Vagina (tissue), 2 donors: Measurements from ENCODE around the gene ESRRA. TPM values are rescaled to one million over a fixed set of nuclear protein-coding genes. Genes with fewer than 3 reads are reported as not detected.

Experiments
- DNase-seq, 2 donors: peaks; one replicate each; pipeline ENCODE4 v3.0.0-alpha.2; 2017; ENCODE audit errors: extremely low spot score in 2 of 2
- H3K27ac ChIP-seq: fragments of 200-600 bp; sonication (generic); one replicate; pipeline ENCODE4 v1.5.1; 2019
- H3K27me3 ChIP-seq: fragments of 200-600 bp; sonication (generic); one replicate; pipeline ENCODE4 v1.5.1; 2019
- H3K36me3 ChIP-seq, 2 donors: fragments of 200-600 bp; sonication (generic); one replicate each; pipeline ENCODE4 v1.5.1; 2017 to 2019
- H3K4me1 ChIP-seq: fragments of 200-600 bp; sonication (generic); one replicate; pipeline ENCODE4 v1.5.1; 2019
- H3K4me3 ChIP-seq, 2 donors: fragments of 200-600 bp; sonication (generic); 1 replicate in 1 of 2; 2 replicates in 1 of 2; pipeline ENCODE4 v1.5.1; 2016 to 2019
- H3K9me3 ChIP-seq: fragments of 200-600 bp; sonication (generic); one replicate; pipeline ENCODE4 v1.5.1; 2019
- POLR2A ChIP-seq, 2 donors: fragments of 450-650 bp; IDR thresholded peaks; one replicate each; pipeline ENCODE4 v1.6.1; 2017; ENCODE audit warnings: antibody characterized with exemption in 2 of 2, mild to moderate bottlenecking in 2 of 2, moderate library complexity in 2 of 2
- POLR2AphosphoS5 ChIP-seq, 2 donors: sonication (generic); formaldehyde crosslinking; IDR thresholded peaks; one replicate each; pipeline ENCODE4 v1.9.0; 2017; ENCODE audit warnings: antibody characterized with exemption in 2 of 2, mild to moderate bottlenecking in 2 of 2, low read depth in 1 of 2; ENCODE audit not compliant: insufficient read depth in 1 of 2
- intact Hi-C: fragments of 100-400 bp; cut with DNase I; formaldehyde crosslinking; loops from one replicate; pipeline ENCODE4 v1.15.1; 2023
- total RNA-seq: library from RNA; depleted of rRNA; stranded (reverse); fragments of >200 nt; gene quantifications from one replicate; pipeline ENCODE4 v1.2.3, GENCODE V29; 2016
- TF ChIP-seq, protein P1 (sequence below), 3 experiments: fragments of 450-650 bp in 2 of 3; fragments of 200-600 bp in 1 of 3; sonication (generic) in 1 of 3; IDR thresholded peaks; one replicate each; pipeline ENCODE4 v1.5.1; 2017 to 2019; ENCODE audit warnings: antibody characterized with exemption in 3 of 3, mild to moderate bottlenecking in 2 of 3, moderate library complexity in 2 of 3

ESRRA gene
- total RNA-seq, 1 donor from 2014 or later: 44.4 TPM

DNA sequence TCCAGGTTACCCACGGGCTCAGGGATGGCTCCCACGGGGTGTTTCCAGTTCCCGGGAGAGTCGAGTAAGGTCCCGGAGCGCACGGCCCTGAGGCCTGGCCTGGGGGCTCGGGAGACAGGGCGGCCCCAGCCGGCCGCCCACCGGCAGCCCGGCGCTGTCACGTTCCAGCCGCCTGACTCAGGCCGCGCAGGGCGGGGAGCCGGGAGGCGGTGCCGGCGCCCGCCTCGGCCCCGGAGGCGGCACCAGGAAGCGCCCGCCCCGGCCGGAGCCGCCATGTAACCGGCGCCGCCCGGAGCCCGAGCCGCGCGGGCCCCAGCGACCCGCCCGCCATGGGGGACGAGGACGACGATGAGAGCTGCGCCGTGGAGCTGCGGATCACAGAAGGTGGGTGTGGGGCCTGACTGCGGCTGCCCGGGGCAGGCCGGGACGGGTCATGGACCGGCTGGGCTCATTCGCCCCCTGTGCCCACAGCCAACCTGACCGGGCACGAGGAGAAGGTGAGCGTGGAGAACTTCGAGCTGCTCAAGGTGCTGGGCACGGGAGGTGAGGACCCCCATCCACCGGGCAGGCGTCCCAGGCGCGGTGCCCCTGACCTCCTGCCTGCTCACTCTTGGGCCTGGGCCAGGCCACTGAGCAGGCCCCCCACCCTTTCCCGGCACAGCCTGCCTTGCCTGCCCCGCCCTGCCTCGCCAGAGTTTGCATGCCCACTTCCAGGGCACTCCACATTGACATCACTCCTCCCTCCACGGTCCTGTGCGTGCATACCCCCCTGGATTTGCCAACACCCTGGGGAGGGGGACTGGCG, 53.8 kb downstream of the ESRRA start, which contains the start of gene RPS6KA4:
TSS of gene RPS6KA4 (plus strand) at position 256 of the 805 bp plus-strand sequence. CDS start at position 330, 74 bp downstream.
- peak within 1 kb of the TSS; percentile 91 for H3K27ac ChIP-seq
- DNase-seq: no peak
- intact Hi-C loops: no loop called here
- H3K9me3 ChIP-seq: no peaks in the 10 kb centered on the region
- peaks cover 0 to 33% of the 10 kb centered on the region in 2 donors for H3K36me3 ChIP-seq
- no peaks in the 10 kb centered on the region for H3K27me3 ChIP-seq
- peaks cover 42% of the 10 kb centered on the region for H3K4me1 ChIP-seq
- H3K4me3 ChIP-seq: peak within 1 kb of the TSS; percentile 70 to 94
- TF ChIP-seq POLR2AphosphoS5 (IDR thresholded peaks at IDR 0.05; ENCODE audit: insufficient read depth in 1 of 2, low read depth in 1 of 2): peak in 1 of 2 donors; percentile 64
- TF ChIP-seq POLR2A (IDR thresholded peaks at IDR 0.05): peak in 1 of 2 donors; percentile 12
- TF ChIP-seq, protein P1, sequence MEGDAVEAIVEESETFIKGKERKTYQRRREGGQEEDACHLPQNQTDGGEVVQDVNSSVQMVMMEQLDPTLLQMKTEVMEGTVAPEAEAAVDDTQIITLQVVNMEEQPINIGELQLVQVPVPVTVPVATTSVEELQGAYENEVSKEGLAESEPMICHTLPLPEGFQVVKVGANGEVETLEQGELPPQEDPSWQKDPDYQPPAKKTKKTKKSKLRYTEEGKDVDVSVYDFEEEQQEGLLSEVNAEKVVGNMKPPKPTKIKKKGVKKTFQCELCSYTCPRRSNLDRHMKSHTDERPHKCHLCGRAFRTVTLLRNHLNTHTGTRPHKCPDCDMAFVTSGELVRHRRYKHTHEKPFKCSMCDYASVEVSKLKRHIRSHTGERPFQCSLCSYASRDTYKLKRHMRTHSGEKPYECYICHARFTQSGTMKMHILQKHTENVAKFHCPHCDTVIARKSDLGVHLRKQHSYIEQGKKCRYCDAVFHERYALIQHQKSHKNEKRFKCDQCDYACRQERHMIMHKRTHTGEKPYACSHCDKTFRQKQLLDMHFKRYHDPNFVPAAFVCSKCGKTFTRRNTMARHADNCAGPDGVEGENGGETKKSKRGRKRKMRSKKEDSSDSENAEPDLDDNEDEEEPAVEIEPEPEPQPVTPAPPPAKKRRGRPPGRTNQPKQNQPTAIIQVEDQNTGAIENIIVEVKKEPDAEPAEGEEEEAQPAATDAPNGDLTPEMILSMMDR (IDR thresholded peaks at IDR 0.05): no peak

DNA sequence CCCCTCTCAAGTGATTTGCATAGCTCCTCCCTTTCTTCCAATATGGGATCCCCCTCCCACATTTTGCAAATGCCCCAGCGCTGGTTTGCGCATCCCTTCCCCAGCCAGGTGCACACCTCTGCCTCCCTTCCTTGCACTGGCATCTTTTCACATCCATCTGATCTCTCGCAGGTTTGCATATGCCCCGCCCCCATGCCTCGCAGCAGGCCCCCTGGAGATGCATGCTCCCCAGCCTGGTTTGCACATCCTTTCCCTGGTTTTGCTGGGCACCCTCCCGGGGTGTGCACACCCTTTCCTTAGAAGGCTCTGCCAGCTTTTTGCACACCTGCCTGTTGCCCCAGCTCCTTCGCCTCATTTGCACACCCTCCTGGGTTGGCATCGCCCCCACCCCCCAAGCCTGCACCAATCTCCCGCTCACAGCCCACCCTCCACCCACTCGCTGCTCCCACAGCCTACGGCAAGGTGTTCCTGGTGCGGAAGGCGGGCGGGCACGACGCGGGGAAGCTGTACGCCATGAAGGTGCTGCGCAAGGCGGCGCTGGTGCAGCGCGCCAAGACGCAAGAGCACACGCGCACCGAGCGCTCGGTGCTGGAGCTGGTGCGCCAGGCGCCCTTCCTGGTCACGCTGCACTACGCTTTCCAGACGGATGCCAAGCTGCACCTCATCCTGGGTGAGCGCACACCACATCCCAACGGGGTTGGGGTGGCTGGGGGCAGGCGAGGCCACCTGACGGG, 54.6 kb downstream of the ESRRA start:
- Histone ChIP-seq H3K9me3 (no peaks in the 10 kb centered on the region), H3K27me3 (no peaks in the 10 kb centered on the region), H3K27ac (peak overlapping the region; percentile 91), H3K36me3 (peaks cover 0 to 37% of the 10 kb centered on the region in 2 donors), H3K4me3 (peak overlapping the region; percentile 70 to 94), H3K4me1 (peaks cover 39% of the 10 kb centered on the region)
- TF ChIP-seq, protein P1 (IDR thresholded peaks at IDR 0.05): no peak
- TF ChIP-seq POLR2AphosphoS5 (IDR thresholded peaks at IDR 0.05; ENCODE audit: insufficient read depth in 1 of 2, low read depth in 1 of 2) (no peak), POLR2A (IDR thresholded peaks at IDR 0.05) (no peak)
- intact Hi-C loops: no loop called here
- no peak for DNase-seq

DNA sequence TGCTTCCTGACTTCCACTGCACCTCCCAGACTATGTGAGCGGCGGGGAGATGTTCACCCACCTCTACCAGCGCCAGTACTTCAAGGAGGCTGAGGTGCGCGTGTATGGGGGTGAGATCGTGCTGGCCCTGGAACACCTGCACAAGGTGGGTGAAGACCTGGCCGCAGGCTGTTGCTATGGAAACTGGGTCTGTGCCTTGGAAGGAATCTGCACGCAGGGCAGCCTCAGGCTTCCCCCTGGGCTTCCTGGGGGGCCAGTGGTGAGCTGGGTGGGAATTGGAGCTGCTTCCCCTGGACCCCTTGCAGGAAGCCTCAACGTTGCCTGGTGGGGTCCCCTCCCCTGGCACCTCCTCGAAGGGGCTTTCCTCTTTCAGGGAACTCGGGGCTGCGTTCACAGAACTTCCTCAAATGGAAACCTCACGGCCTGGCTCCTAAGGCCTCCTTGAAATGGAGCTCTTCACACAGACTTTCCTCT, 55.2 kb downstream of the ESRRA start:
- Histone ChIP-seq H3K4me3 (no peak overlapping the region), H3K4me1 (peaks cover 32% of the 10 kb centered on the region)
- TF ChIP-seq POLR2AphosphoS5 (IDR thresholded peaks at IDR 0.05; ENCODE audit: insufficient read depth in 1 of 2, low read depth in 1 of 2) (no peak), POLR2A (IDR thresholded peaks at IDR 0.05) (no peak)
- TF ChIP-seq, protein P1 (IDR thresholded peaks at IDR 0.05): no peak

DNA sequence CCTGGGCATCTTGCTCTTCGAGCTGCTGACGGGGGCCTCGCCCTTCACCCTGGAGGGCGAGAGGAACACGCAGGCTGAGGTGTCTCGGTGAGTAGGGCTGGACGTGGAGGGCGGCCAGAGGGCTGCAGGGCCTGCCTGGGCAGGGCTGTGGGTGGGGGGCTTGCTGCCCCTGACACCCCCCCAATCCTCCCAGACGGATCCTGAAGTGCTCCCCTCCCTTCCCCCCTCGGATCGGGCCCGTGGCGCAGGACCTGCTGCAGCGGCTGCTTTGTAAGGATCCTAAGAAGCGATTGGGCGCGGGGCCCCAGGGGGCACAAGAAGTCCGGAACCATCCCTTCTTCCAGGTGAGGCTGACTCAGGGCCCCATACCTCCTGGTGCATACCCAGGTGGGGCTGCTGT, 56.3 kb downstream of the ESRRA start:
- no peak for TF ChIP-seq POLR2A (IDR thresholded peaks at IDR 0.05)
- TF ChIP-seq POLR2AphosphoS5 (IDR thresholded peaks at IDR 0.05; ENCODE audit: insufficient read depth in 1 of 2, low read depth in 1 of 2): no peak
- TF ChIP-seq, protein P1 (IDR thresholded peaks at IDR 0.05): no peak
- Histone ChIP-seq H3K36me3 (peaks cover 0 to 55% of the 10 kb centered on the region in 2 donors), H3K27me3 (no peaks in the 10 kb centered on the region), H3K9me3 (no peaks in the 10 kb centered on the region), H3K4me3 (no peak overlapping the region), H3K27ac (no peak overlapping the region), H3K4me1 (peaks cover 31% of the 10 kb centered on the region)
- DNase-seq: no peak
- intact Hi-C loops: no loop called here

More for the DNA sequence above, 55.2 kb downstream of the ESRRA start:
- H3K27me3 ChIP-seq: no peaks in the 10 kb centered on the region
- H3K9me3 ChIP-seq: no peaks in the 10 kb centered on the region
- H3K27ac ChIP-seq: no peak overlapping the region
- intact Hi-C loops: no loop called here
- H3K36me3 ChIP-seq: peaks cover 0 to 43% of the 10 kb centered on the region in 2 donors
- DNase-seq: no peak
